ENCODE results near the gene WIPF1. TPM values are rescaled to one million over a fixed set of nuclear protein-coding genes. Genes with fewer than 3 reads are reported as not detected.

Gene WIPF1
- total and polyA plus RNA-seq, 8 donors = 30.7 to 117 (median 33.4) TPM

GRCh38 chr2:174535083-174535482, 62.5 kb downstream of the WIPF1 start:
- Histone ChIP-seq H3K36me3 (no peaks in the 10 kb centered on the region), H3K4me1 (no peaks in the 10 kb centered on the region), H3K4me3 (no peak overlapping the region), H3K9me3 (no peaks in the 10 kb centered on the region), H3K27me3 (peaks cover 0 to 19% of the 10 kb centered on the region in 2 donors), H3K27ac (no peak overlapping the region)
- DNase-seq (no peak), ATAC-seq (no peak)
- intact Hi-C loops (cut with DNase I) = no loop called here
- no peak for TF ChIP-seq CTCF (IDR thresholded peaks at IDR 0.05)

- intact Hi-C loops (cut with DNase I) = no loop called here
- Histone ChIP-seq H3K27ac (no peak overlapping the region), H3K27me3 (no peaks in the 10 kb centered on the region), H3K4me3 (no peak overlapping the region), H3K9me3 (no peaks in the 10 kb centered on the region), H3K4me1 (peaks cover 0 to 7% of the 10 kb centered on the region in 2 donors), H3K36me3 (no peaks in the 10 kb centered on the region)
- no peak for ATAC-seq
- DNase-seq = no peak
- TF ChIP-seq CTCF (IDR thresholded peaks at IDR 0.05) = no peak
These were observed 67.7 kb downstream of the WIPF1 start for GRCh38 chr2:174529916-174530315.

- no peaks in the 10 kb centered on the region for H3K27me3 ChIP-seq
- TF ChIP-seq CTCF (IDR thresholded peaks at IDR 0.05) = no peak
- ATAC-seq (no peak), DNase-seq (no peak)
- no peak overlapping the region for H3K27ac ChIP-seq
- peaks cover 0 to 24% of the 10 kb centered on the region in 2 donors for H3K4me1 ChIP-seq
- no peaks in the 10 kb centered on the region for H3K36me3 ChIP-seq
- intact Hi-C loops (cut with DNase I) = no loop called here
- H3K9me3 ChIP-seq = no peaks in the 10 kb centered on the region
- no peak overlapping the region for H3K4me3 ChIP-seq
These were observed 69.6 kb downstream of the WIPF1 start for GRCh38 chr2:174527959-174528358.

- Histone ChIP-seq H3K36me3 (no peaks in the 10 kb centered on the region), H3K27ac (no peak overlapping the region), H3K4me3 (no peak overlapping the region), H3K4me1 (peaks cover 0 to 31% of the 10 kb centered on the region in 2 donors), H3K9me3 (no peaks in the 10 kb centered on the region), H3K27me3 (no peaks in the 10 kb centered on the region)
- no peak for ATAC-seq
- no peak for DNase-seq
- TF ChIP-seq CTCF (IDR thresholded peaks at IDR 0.05) = no peak
- intact Hi-C loops (cut with DNase I) = no loop called here
These were observed 70.4 kb downstream of the WIPF1 start for GRCh38 chr2:174527101-174527721.

DNA sequence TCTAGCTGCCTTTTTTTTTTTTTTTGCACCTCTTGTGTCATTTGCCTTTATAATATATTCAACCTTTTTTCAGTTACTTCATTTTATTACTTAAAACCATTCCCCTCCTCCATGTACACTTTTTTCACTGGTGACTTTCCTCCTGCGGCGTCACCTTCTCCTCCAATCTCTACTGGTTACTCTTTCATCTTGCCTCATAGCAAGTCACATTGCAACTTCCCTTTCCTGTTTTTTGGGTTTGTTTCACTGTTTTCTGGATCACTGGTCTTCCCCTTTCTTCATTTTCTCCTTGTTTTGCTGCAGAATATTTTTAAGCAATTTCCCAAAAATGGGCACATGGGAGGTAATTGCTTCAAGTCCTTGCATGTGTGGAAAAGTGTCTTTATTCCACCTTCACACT, 73.1 kb downstream of the WIPF1 start:
- Histone ChIP-seq H3K36me3 (no peaks in the 10 kb centered on the region), H3K9me3 (no peaks in the 10 kb centered on the region), H3K4me3 (no peak overlapping the region), H3K27me3 (no peaks in the 10 kb centered on the region), H3K27ac (peak overlapping the region in 1 of 2 donors; percentile 74), H3K4me1 (peaks cover 0 to 31% of the 10 kb centered on the region in 2 donors)
- no peak for TF ChIP-seq CTCF (IDR thresholded peaks at IDR 0.05)
- ATAC-seq (peak; percentile 33), DNase-seq (no peak)
- intact Hi-C loops (cut with DNase I) = no loop called here
